WTC11 (cell line): Measurements from ENCODE around the gene CNTN5. TPM values are rescaled to one million over a fixed set of nuclear protein-coding genes. Genes with fewer than 3 reads are reported as not detected.

ENCODE experiments used
- ATAC-seq: fragments of 200-7000 bp; cut with Tn5 transposase; 2 replicates; pipeline ENCODE4 v1.10.0; 2021; ENCODE audit warnings: mild to moderate bottlenecking, moderate library complexity
- CTCF ChIA-PET: fragments of 300-600 bp; sonication (Branson Sonifier 250); formaldehyde crosslinking; loops from one replicate; lab custom pipeline; 2021; ENCODE audit warnings: antibody characterized with exemption; lab: Charles Lee
- POLR2A ChIA-PET: fragments of 350-600 bp; sonication (Branson Sonifier 250); formaldehyde crosslinking; loops from one replicate; lab custom pipeline; 2021; ENCODE audit warnings: antibody characterized with exemption; lab: Charles Lee
- DNase-seq: peaks from one replicate; pipeline ENCODE4 v3.0.0; 2021; ENCODE audit warnings: low spot score
- H3K27ac Mint-ChIP-seq: 2 replicates; pipeline ENCODE4 v1.8.0; 2021; ENCODE audit warnings: mixed read lengths
- H3K27me3 Mint-ChIP-seq: 2 replicates; pipeline ENCODE4 v1.8.0; 2021; ENCODE audit warnings: low read depth, mild to moderate bottlenecking, moderate library complexity, mixed read lengths
- H3K36me3 Mint-ChIP-seq: 2 replicates; pipeline ENCODE4 v1.8.0; 2021; ENCODE audit warnings: mixed read lengths
- H3K4me1 Mint-ChIP-seq: 2 replicates; pipeline ENCODE4 v1.8.0; 2022; ENCODE audit warnings: mixed read lengths
- H3K4me3 Mint-ChIP-seq: 2 replicates; pipeline ENCODE4 v1.8.0; 2021; ENCODE audit warnings: mild to moderate bottlenecking, moderate library complexity, mixed read lengths
- H3K9me3 Mint-ChIP-seq: 2 replicates; pipeline ENCODE4 v1.8.0; 2021; ENCODE audit warnings: mixed read lengths
- AFF4 ChIP-seq: sonication (generic); formaldehyde crosslinking; IDR thresholded peaks from 2 replicates; pipeline ENCODE4 v1.8.1; 2023; ENCODE audit warnings: mild to moderate bottlenecking, missing genetic modification reagents, borderline replicate concordance
- ATF6 ChIP-seq: sonication (generic); formaldehyde crosslinking; IDR thresholded peaks from 2 replicates; pipeline ENCODE4 v1.8.1; 2023; ENCODE audit warnings: mild to moderate bottlenecking, missing genetic modification reagents
- E2F4 ChIP-seq: sonication (generic); formaldehyde crosslinking; IDR thresholded peaks from 2 replicates; pipeline ENCODE4 v1.8.1; 2022; ENCODE audit warnings: low read depth, mild to moderate bottlenecking, moderate library complexity, missing genetic modification reagents, borderline replicate concordance
- EMX1 ChIP-seq: fragments of 250-450 bp; sonication (Bioruptor Pico); IDR thresholded peaks from 2 replicates; pipeline ENCODE4 v1.8.0; 2021; ENCODE audit warnings: mild to moderate bottlenecking
- FOXK1 ChIP-seq: sonication (generic); formaldehyde crosslinking; IDR thresholded peaks from 2 replicates; pipeline ENCODE4 v1.8.0; 2022; ENCODE audit warnings: mild to moderate bottlenecking, moderate library complexity, missing genetic modification reagents
- FOXP1 ChIP-seq: sonication (generic); formaldehyde crosslinking; IDR thresholded peaks from 2 replicates; pipeline ENCODE4 v1.8.0; 2022; ENCODE audit warnings: missing genetic modification reagents, mild to moderate bottlenecking, moderate library complexity, borderline replicate concordance
- FOXP4 ChIP-seq: sonication (generic); formaldehyde crosslinking; IDR thresholded peaks from 2 replicates; pipeline ENCODE4 v1.8.0; 2022; ENCODE audit warnings: mild to moderate bottlenecking, missing genetic modification reagents
- JAZF1 ChIP-seq: fragments of 250-450 bp; sonication (Bioruptor Pico); IDR thresholded peaks from 2 replicates; pipeline ENCODE4 v1.9.0; 2021; ENCODE audit warnings: moderate library complexity, mild to moderate bottlenecking, inconsistent platforms
- MXD4 ChIP-seq: fragments of 250-450 bp; sonication (Bioruptor Pico); IDR thresholded peaks from 2 replicates; pipeline ENCODE4 v1.8.0; 2021; ENCODE audit warnings: mild to moderate bottlenecking, moderate library complexity, borderline replicate concordance
- NFE2L1 ChIP-seq: sonication (generic); formaldehyde crosslinking; IDR thresholded peaks from 2 replicates; pipeline ENCODE4 v1.8.1; 2023; ENCODE audit warnings: missing genetic modification reagents
- NR2C2 ChIP-seq: sonication (generic); formaldehyde crosslinking; IDR thresholded peaks from 2 replicates; pipeline ENCODE4 v1.8.0; 2022; ENCODE audit warnings: mild to moderate bottlenecking, missing genetic modification reagents
- NR3C1 ChIP-seq: sonication (generic); formaldehyde crosslinking; conservative IDR thresholded peaks from 2 replicates; pipeline ENCODE4 v1.8.1; 2023; ENCODE audit warnings: low read depth, mild to moderate bottlenecking, missing genetic modification reagents
- SMAD3 ChIP-seq: sonication (generic); formaldehyde crosslinking; IDR thresholded peaks from 2 replicates; pipeline ENCODE4 v1.8.0; 2022; ENCODE audit warnings: missing genetic modification reagents, mild to moderate bottlenecking, borderline replicate concordance
- TCF7 ChIP-seq: sonication (generic); formaldehyde crosslinking; IDR thresholded peaks from 2 replicates; pipeline ENCODE4 v1.8.0; 2022; ENCODE audit warnings: mild to moderate bottlenecking, low read depth, missing genetic modification reagents, moderate library complexity
- TP53 ChIP-seq: sonication (generic); formaldehyde crosslinking; IDR thresholded peaks from 2 replicates; pipeline ENCODE4 v1.8.1; 2023; ENCODE audit warnings: mild to moderate bottlenecking, missing genetic modification reagents
- ZNF138 ChIP-seq: sonication (generic); formaldehyde crosslinking; conservative IDR thresholded peaks from 2 replicates; pipeline ENCODE4 v1.8.1; 2022; ENCODE audit warnings: mild to moderate bottlenecking, moderate library complexity, missing genetic modification reagents
- ZNF281 ChIP-seq: sonication (generic); formaldehyde crosslinking; IDR thresholded peaks from 2 replicates; pipeline ENCODE4 v1.8.0; 2023; ENCODE audit warnings: mild to moderate bottlenecking, missing genetic modification reagents
- total RNA-seq: library from RNA; stranded (reverse); gene quantifications from 3 replicates; pipeline ENCODE4 v1.2.3, GENCODE V29; 2021
- TF ChIP-seq, protein P1 (sequence below): fragments of 250-450 bp; sonication (Bioruptor Pico); IDR thresholded peaks from 2 replicates; pipeline ENCODE4 v1.9.0; 2021; ENCODE audit warnings: mild to moderate bottlenecking
- TF ChIP-seq, protein P2 (sequence below): sonication (generic); formaldehyde crosslinking; IDR thresholded peaks from 2 replicates; pipeline ENCODE4 v1.8.0; 2023; ENCODE audit warnings: missing genetic modification reagents
- TF ChIP-seq, protein P3 (sequence below): sonication (generic); formaldehyde crosslinking; conservative IDR thresholded peaks from 2 replicates; pipeline ENCODE4 v1.8.1; 2022; ENCODE audit warnings: mild to moderate bottlenecking, missing genetic modification reagents

CNTN5 gene
- total RNA-seq, 1 experiment from 2014 or later, result 0.07 TPM

GRCh38 chr11:100221791-100222190 lies 1201.0 kb downstream of the CNTN5 start:
- POLR2A ChIA-PET, result no interaction called here
- CTCF ChIA-PET, result interaction anchor here (1.4 kb wide), 1 partner anchor 304 kb away, joined by 4 read pairs; no protein-coding TSS in a partner anchor
- DNase-seq, result no peak
- TF ChIP-seq ATF6 (CRISPR knock-in tag), result no peak
- TF ChIP-seq EMX1 (CRISPR knock-in tag), result no peak
- TF ChIP-seq E2F4 (CRISPR knock-in tag), result no peak
- TF ChIP-seq SMAD3 (CRISPR knock-in tag), result no peak
- TF ChIP-seq TP53, result no peak
- TF ChIP-seq, protein P1, sequence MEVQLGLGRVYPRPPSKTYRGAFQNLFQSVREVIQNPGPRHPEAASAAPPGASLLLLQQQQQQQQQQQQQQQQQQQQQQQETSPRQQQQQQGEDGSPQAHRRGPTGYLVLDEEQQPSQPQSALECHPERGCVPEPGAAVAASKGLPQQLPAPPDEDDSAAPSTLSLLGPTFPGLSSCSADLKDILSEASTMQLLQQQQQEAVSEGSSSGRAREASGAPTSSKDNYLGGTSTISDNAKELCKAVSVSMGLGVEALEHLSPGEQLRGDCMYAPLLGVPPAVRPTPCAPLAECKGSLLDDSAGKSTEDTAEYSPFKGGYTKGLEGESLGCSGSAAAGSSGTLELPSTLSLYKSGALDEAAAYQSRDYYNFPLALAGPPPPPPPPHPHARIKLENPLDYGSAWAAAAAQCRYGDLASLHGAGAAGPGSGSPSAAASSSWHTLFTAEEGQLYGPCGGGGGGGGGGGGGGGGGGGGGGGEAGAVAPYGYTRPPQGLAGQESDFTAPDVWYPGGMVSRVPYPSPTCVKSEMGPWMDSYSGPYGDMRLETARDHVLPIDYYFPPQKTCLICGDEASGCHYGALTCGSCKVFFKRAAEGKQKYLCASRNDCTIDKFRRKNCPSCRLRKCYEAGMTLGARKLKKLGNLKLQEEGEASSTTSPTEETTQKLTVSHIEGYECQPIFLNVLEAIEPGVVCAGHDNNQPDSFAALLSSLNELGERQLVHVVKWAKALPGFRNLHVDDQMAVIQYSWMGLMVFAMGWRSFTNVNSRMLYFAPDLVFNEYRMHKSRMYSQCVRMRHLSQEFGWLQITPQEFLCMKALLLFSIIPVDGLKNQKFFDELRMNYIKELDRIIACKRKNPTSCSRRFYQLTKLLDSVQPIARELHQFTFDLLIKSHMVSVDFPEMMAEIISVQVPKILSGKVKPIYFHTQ (CRISPR knock-in tag), result no peak
- no peak for TF ChIP-seq JAZF1 (CRISPR knock-in tag)
- TF ChIP-seq ZNF281, result no peak
- no peak for TF ChIP-seq ZNF138 (CRISPR knock-in tag)
- no peak for TF ChIP-seq FOXP1
- TF ChIP-seq NR3C1, result no peak
- TF ChIP-seq TCF7, result no peak
- TF ChIP-seq FOXP4, result no peak
- TF ChIP-seq NFE2L1 (CRISPR knock-in tag), result no peak
- no peak for TF ChIP-seq NR2C2 (CRISPR knock-in tag)
- peak overlapping the region; percentile 51; the same call in 1 of the 2 replicates for H3K27ac Mint-ChIP-seq
- H3K27me3 Mint-ChIP-seq, result no peaks in the 10 kb centered on the region
- no peaks in the 10 kb centered on the region for H3K36me3 Mint-ChIP-seq
- no peak overlapping the region for H3K4me3 Mint-ChIP-seq
- H3K4me1 Mint-ChIP-seq, result peaks cover 21% of the 10 kb centered on the region
- no peak for ATAC-seq
- H3K9me3 Mint-ChIP-seq, result no peaks in the 10 kb centered on the region

DNA sequence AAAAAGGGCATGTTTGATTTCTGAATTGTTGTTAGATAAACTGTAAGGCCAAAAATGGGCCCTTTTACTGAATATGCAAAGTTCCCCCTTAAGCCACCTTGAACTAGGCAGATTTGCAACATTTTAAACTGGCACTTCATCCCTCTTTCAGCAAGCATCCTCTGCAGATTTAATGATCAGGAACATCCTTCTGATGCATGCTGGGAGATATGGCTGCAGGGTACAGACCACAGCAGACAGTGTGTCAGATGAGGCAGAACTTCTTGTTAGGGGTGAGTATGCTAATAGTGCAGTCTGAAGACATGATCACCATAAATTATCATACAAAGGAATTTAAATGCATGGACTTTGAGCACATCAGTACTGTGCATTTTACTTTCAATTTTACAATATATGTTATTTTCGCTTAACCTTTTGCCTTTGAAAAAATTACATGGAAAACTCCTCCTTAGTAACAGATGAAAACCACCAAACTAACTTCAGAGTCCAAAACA lies 1203.8 kb downstream of the CNTN5 start:
- no peaks in the 10 kb centered on the region for H3K9me3 Mint-ChIP-seq
- ChIA-PET CTCF (no interaction called here), POLR2A (no interaction called here)
- H3K27me3 Mint-ChIP-seq, result no peaks in the 10 kb centered on the region
- DNase-seq, result no peak
- H3K4me3 Mint-ChIP-seq, result no peak overlapping the region
- ATAC-seq, result no peak
- no peaks in the 10 kb centered on the region for H3K36me3 Mint-ChIP-seq
- H3K27ac Mint-ChIP-seq, result no peak overlapping the region
- H3K4me1 Mint-ChIP-seq, result peaks cover 21% of the 10 kb centered on the region
- no peak for TF ChIP-seq AFF4 (CRISPR knock-in tag)
- no peak for TF ChIP-seq FOXK1 (CRISPR knock-in tag)
- no peak for TF ChIP-seq NR2C2 (CRISPR knock-in tag)
- TF ChIP-seq, protein P2, sequence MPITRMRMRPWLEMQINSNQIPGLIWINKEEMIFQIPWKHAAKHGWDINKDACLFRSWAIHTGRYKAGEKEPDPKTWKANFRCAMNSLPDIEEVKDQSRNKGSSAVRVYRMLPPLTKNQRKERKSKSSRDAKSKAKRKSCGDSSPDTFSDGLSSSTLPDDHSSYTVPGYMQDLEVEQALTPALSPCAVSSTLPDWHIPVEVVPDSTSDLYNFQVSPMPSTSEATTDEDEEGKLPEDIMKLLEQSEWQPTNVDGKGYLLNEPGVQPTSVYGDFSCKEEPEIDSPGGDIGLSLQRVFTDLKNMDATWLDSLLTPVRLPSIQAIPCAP (CRISPR knock-in tag), result no peak
- no peak for TF ChIP-seq FOXP1
- TF ChIP-seq, protein P3, sequence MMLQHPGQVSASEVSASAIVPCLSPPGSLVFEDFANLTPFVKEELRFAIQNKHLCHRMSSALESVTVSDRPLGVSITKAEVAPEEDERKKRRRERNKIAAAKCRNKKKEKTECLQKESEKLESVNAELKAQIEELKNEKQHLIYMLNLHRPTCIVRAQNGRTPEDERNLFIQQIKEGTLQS (CRISPR knock-in tag), result no peak
- no peak for TF ChIP-seq MXD4
